ENCODE measurements around the gene KRTAP13-2.

GRCh38 chr21:30345014-30345413 lies 27.1 kb downstream of the KRTAP13-2 start:
- TF ChIP-seq, protein P1, sequence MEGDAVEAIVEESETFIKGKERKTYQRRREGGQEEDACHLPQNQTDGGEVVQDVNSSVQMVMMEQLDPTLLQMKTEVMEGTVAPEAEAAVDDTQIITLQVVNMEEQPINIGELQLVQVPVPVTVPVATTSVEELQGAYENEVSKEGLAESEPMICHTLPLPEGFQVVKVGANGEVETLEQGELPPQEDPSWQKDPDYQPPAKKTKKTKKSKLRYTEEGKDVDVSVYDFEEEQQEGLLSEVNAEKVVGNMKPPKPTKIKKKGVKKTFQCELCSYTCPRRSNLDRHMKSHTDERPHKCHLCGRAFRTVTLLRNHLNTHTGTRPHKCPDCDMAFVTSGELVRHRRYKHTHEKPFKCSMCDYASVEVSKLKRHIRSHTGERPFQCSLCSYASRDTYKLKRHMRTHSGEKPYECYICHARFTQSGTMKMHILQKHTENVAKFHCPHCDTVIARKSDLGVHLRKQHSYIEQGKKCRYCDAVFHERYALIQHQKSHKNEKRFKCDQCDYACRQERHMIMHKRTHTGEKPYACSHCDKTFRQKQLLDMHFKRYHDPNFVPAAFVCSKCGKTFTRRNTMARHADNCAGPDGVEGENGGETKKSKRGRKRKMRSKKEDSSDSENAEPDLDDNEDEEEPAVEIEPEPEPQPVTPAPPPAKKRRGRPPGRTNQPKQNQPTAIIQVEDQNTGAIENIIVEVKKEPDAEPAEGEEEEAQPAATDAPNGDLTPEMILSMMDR (IDR thresholded peaks at IDR 0.05): no peak
- no peak for TF ChIP-seq EZH2 (IDR thresholded peaks at IDR 0.05; ENCODE audit: borderline replicate concordance, insufficient read depth, low read depth, low read length, poor library complexity, severe bottlenecking)

All from B cell (primary cell).